Mesothelial cell of epicardium (in vitro differentiated cells): ENCODE measurements around the gene TSGA10. TPM values are rescaled to one million over a fixed set of nuclear protein-coding genes. Genes with fewer than 3 reads are reported as not detected.

Experiments
- DNase-seq, 2 experiments: peaks; one replicate each; pipeline ENCODE4 v3.0.0; 2021; ENCODE audit warnings: low spot score in 2 of 2; ENCODE audit not compliant: unreplicated experiment in 2 of 2
- H3K27ac Mint-ChIP-seq: 2 replicates; pipeline ENCODE4 v1.8.0; 2021; ENCODE audit warnings: mixed read lengths
- H3K27me3 Mint-ChIP-seq: 2 replicates; pipeline ENCODE4 v1.8.0; 2021; ENCODE audit warnings: low read depth, mixed read lengths
- H3K36me3 Mint-ChIP-seq: 2 replicates; pipeline ENCODE4 v1.8.0; 2021; ENCODE audit warnings: mixed read lengths
- H3K4me1 Mint-ChIP-seq: 2 replicates; pipeline ENCODE4 v1.8.0; 2021; ENCODE audit warnings: mixed read lengths
- H3K4me3 Mint-ChIP-seq: 2 replicates; pipeline ENCODE4 v1.8.0; 2021; ENCODE audit warnings: mild to moderate bottlenecking, moderate library complexity, mixed read lengths
- H3K9me3 Mint-ChIP-seq: 2 replicates; pipeline ENCODE4 v1.8.0; 2021; ENCODE audit warnings: mixed read lengths
- total RNA-seq: library from RNA; stranded (reverse); gene quantifications from 3 replicates; pipeline ENCODE4 v1.2.1, GENCODE V29; 2021
- TF ChIP-seq, protein P1 (sequence below): fragments of 200-600 bp; sonication (generic); IDR thresholded peaks from one replicate; pipeline ENCODE4 v1.5.0; 2021; ENCODE audit warnings: antibody characterized with exemption; ENCODE audit not compliant: unreplicated experiment

TSGA10 gene
- total RNA-seq, 1 donor from 2014 or later: 11.3 TPM

DNA sequence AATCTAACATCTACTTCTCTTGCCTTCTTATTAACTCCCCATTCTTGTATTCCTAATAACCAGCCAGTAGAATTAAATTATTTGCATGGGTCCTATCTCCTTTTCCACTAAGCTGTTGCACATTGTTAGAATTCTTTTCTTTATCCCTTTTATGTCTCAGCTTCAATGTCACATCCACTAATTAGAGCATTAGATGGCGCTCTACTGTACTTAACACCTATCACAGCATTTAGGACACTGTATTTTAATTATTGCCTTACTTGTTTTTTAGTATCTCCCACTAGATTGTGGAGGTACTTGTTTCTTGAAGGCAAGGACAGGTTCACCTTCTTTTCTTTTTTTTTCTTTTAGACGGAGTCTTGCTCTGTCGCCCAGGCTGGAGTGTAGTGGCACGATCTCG lies 3.9 kb upstream of the TSGA10 start:
- Mint-ChIP-seq H3K27me3 (no peaks in the 10 kb centered on the region), H3K4me3 (no peak overlapping the region), H3K27ac (no peak overlapping the region), H3K9me3 (no peaks in the 10 kb centered on the region), H3K36me3 (peaks cover 18% of the 10 kb centered on the region), H3K4me1 (peaks cover 13% of the 10 kb centered on the region)
- TF ChIP-seq, protein P1, sequence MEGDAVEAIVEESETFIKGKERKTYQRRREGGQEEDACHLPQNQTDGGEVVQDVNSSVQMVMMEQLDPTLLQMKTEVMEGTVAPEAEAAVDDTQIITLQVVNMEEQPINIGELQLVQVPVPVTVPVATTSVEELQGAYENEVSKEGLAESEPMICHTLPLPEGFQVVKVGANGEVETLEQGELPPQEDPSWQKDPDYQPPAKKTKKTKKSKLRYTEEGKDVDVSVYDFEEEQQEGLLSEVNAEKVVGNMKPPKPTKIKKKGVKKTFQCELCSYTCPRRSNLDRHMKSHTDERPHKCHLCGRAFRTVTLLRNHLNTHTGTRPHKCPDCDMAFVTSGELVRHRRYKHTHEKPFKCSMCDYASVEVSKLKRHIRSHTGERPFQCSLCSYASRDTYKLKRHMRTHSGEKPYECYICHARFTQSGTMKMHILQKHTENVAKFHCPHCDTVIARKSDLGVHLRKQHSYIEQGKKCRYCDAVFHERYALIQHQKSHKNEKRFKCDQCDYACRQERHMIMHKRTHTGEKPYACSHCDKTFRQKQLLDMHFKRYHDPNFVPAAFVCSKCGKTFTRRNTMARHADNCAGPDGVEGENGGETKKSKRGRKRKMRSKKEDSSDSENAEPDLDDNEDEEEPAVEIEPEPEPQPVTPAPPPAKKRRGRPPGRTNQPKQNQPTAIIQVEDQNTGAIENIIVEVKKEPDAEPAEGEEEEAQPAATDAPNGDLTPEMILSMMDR: no peak
- no peak for DNase-seq

DNA sequence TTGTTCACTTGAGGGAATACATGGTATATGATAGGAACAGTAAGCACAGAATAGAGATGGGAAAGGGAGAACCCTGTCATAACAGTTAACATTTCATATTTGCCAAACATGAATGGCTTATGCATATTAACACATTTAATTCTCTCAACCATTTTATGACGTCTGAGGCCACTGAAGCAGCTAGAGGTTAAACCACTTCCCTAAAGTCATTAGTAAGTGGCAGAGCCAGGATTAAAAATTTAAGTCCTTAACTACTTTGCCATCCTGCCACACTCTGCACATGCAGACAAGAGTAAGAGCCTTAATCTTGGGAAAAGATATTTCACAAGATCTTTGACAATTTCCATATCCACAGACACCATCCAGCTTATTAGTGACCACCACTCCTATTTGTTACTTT lies 2.1 kb upstream of the TSGA10 start:
- no peaks in the 10 kb centered on the region for H3K9me3 Mint-ChIP-seq
- peak overlapping the region; percentile 21 for H3K27ac Mint-ChIP-seq
- TF ChIP-seq, protein P1: no peak
- no peak for DNase-seq
- peaks cover 13% of the 10 kb centered on the region for H3K4me1 Mint-ChIP-seq
- no peaks in the 10 kb centered on the region for H3K27me3 Mint-ChIP-seq
- H3K4me3 Mint-ChIP-seq: peak overlapping the region; percentile 9
- H3K36me3 Mint-ChIP-seq: peaks cover 18% of the 10 kb centered on the region

DNA sequence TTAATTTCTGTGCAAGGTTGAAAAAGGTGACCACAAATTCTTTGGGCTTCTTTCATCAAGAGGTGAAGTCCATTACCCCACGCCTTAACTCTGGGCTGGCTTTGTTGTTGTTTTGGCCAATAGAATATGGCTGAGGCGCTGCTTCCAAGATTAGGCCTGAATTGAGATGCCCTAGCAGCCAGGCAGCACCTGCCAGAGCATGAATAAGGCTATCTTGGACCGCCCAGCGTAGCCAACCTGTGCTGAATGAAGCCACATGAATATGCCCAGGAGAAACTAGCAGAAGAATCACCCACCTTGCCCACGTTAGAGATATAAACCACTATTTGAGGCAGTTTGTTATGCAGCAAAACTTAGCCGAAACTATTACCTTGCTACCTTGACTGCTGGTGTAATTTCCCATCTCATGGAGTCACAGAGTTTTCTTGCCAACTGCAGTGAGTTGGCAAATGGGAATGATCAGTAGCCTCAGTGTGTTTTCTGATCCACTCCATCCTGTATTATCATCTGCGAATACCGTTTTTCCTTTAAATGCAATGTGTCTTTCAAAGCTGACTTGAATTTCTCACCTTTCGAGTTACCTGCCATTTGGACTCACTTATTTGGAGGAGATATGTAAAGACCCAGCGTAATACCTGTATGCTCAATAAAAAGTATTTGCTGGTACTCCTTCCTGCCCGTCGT lies 679 bp downstream of the TSGA10 start:
- H3K36me3 Mint-ChIP-seq: peaks cover 13% of the 10 kb centered on the region
- H3K27me3 Mint-ChIP-seq: no peaks in the 10 kb centered on the region
- no peaks in the 10 kb centered on the region for H3K9me3 Mint-ChIP-seq
- DNase-seq: no peak
- peak overlapping the region; percentile 95 for H3K27ac Mint-ChIP-seq
- TF ChIP-seq, protein P1: no peak
- H3K4me3 Mint-ChIP-seq: peak overlapping the region; percentile 94
- H3K4me1 Mint-ChIP-seq: peaks cover 13% of the 10 kb centered on the region

DNA sequence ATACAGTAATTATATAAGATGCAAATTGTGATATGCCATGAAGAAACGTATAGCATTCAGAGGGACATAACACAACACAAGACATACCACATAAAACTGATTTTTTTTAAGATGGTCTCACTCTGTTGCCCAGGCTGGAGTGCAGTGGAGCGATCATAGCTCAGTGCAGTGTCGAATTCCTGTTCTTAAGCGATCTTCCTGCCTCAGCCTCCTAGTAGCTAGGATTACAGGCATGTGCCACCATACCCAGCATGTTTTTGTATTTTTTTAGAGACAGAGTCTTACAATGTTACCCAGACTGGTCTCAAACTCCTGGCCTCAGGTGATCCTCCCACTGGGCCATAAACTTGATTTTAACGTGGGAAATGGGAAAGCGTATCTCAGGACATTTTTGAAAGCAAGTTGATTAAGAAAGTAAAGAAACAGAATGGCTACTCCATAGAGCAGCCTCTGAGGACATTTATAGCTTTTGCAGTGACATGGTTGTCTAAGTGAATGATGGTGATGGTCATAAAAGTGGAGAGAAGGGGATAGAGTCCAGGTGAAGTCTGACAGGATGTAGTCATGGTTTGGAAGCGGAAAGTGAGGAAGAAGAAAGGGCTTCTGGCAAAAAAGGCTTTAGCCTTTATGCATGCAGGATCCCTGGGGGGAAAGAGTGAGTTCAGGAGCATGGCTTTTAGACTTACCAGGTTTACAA lies 2.4 kb downstream of the TSGA10 start:
- peaks cover 13% of the 10 kb centered on the region for H3K4me1 Mint-ChIP-seq
- H3K36me3 Mint-ChIP-seq: peaks cover 6% of the 10 kb centered on the region
- H3K4me3 Mint-ChIP-seq: no peak overlapping the region
- H3K9me3 Mint-ChIP-seq: no peaks in the 10 kb centered on the region
- DNase-seq: no peak
- no peak overlapping the region for H3K27ac Mint-ChIP-seq
- TF ChIP-seq, protein P1: no peak
- no peaks in the 10 kb centered on the region for H3K27me3 Mint-ChIP-seq

DNA sequence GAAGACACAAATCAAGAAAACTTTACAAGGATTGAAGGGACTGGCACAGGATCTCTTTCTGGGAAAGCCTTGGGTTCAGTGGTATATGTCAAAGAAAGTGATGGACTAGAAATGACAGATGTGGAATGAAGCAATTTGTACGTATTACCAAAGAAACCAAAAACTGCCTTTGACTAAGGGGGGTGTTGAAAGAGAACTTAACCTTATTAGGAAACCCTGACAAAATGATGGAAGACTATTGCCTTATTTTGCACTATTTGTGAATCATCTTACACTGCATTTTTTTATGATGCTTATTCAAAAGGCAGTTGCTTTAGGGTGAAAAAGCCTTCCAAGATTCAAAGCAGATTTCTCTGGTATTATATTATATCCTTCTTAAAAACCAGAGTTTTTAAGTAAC lies 4.0 kb downstream of the TSGA10 start:
- H3K27me3 Mint-ChIP-seq: no peaks in the 10 kb centered on the region

More for the DNA sequence above, 4.0 kb downstream of the TSGA10 start:
- Mint-ChIP-seq H3K4me3 (no peak overlapping the region), H3K27ac (no peak overlapping the region), H3K4me1 (peaks cover 7% of the 10 kb centered on the region), H3K36me3 (peaks cover 4% of the 10 kb centered on the region), H3K9me3 (no peaks in the 10 kb centered on the region)
- TF ChIP-seq, protein P1: no peak
- no peak for DNase-seq
